GM21360 (cell line): ENCODE results near the gene PRL.
A peak's percentile ranks its signal among the peaks of the same experiment; 100 is the strongest.

ENCODE experiments used
- ATAC-seq: cut with Tn5 transposase; IDR thresholded peaks from one replicate; pipeline ENCODE4 v1.9.1; 2021; ENCODE audit warnings: mild to moderate bottlenecking, moderate library complexity; ENCODE audit not compliant: unreplicated experiment

Gene PRL

DNA sequence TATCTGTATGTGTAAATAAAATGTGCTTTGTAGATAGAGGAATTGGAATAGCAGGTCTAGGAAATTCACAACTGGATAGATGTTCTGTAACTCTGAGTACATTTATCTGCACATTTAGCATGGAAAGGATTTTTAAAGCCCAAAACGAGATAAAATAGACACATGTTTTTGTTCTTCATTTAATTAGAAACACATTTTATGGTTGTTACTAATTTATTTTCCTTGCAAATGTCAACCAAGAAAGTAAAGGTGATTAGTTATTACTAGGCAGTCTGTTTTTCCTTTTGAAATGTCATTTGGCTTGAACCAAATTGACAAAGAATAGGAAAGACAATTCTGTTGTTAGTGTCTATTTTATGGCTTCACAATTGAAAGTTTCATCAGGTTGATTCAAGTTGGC, 769 bp downstream of the PRL start:
- no peak for ATAC-seq

- ATAC-seq = no peak
These were observed 1.7 kb downstream of the PRL start for GRCh38 chr6:22295145-22295544.

- ATAC-seq = no peak
These were observed 2.5 kb downstream of the PRL start for GRCh38 chr6:22294301-22294700.

GRCh38 chr6:22290045-22290444, 6.8 kb downstream of the PRL start:
- ATAC-seq = no peak

GRCh38 chr6:22288721-22289120, 8.1 kb downstream of the PRL start:
- ATAC-seq = no peak

DNA sequence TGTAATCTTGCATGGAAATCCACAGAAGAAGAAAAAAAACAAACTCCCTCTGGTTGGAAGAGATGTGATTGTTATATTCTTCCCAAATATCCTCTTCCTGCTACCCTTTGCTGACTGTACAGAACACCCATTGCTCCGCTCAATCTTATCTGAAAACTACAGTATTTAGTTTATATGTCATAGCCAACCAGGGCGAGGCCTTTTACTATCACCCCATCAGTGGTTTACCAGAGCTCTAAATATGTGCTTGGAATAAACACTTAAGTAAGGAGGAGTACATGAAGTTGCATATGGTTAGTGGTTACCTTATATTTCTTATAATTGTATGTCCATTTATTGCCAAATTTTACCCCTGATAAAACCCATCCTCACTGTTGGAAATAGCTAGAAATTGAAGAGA, 12.2 kb downstream of the PRL start:
- no peak for ATAC-seq

DNA sequence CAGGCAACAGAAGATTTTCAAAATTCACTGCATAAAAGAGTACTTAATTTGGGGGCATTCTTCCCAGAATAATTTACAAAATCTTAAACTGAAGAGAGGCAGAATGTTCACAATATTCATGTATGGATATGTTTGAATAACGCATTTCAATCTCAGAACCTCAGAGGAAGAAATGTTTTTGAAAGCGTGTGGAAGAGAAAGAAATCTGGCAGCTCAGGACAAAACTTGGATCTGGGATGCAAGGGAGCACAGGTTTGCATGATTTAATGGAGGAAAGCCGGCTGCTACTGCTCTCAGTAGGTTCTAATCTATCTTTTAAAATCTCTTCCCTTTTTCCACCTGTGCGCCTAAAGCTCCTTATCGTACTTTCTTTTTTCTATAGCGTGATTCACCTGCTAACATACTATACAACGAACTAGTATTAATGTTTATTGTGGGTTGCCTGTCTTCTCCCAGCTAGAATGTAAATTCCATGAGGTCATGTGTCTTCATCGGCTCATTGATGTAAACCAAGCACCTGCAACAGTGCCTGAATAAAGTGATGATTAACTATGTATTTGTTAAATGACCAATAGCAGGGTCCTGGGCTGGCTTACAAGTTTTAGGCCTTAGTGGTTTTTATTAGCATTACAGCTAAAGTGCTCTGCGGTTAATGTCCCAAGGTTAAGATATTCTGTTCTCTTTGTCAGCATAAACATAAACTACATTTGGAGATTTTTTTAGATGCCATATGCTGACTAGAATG, 15.3 kb downstream of the PRL start:
- ATAC-seq = no peak

- no peak for ATAC-seq
These were observed 17.4 kb downstream of the PRL start for GRCh38 chr6:22279427-22279826.

DNA sequence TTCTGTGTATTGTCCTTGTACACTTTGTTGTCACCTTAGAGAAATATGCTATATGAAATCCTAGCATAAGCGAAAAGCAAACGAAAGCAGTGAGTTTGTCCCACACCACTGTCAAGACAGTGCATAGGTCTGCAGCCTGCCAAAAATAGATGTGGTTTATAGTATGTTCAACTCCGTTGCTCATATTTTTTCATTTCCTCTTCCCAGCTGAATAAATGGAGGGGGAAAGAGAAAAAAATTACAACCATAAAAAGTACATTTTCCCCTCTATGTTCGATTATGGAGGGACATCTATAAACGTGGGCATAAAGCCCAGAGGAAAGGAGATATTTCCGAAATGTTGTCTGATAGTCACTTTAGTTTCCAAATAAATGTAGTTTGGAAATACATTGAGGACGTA, 25.8 kb downstream of the PRL start:
- ATAC-seq = peak; percentile 94

DNA sequence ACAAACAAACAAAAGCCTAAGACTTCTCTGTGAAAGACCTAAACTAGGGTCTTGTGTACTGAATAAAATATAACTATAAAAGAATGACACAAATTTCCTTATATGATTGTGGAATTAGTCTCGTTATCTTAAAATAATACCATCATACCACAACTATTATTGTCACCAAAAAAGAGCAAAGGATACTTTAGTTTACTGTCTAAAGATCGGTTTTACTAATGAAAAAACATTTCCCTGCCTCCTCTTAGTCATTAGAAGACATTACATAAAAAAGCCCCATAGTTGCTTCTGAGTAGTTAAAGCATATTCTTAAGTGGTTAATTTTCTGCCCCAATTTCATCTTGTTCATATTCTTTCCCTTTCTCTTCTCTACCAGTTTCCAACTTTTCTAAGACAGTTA, 33.1 kb downstream of the PRL start:
- no peak for ATAC-seq

GRCh38 chr6:22254886-22255285, 42.0 kb downstream of the PRL start:
- no peak for ATAC-seq

GRCh38 chr6:22253955-22254655, 42.7 kb downstream of the PRL start:
- no peak for ATAC-seq

DNA sequence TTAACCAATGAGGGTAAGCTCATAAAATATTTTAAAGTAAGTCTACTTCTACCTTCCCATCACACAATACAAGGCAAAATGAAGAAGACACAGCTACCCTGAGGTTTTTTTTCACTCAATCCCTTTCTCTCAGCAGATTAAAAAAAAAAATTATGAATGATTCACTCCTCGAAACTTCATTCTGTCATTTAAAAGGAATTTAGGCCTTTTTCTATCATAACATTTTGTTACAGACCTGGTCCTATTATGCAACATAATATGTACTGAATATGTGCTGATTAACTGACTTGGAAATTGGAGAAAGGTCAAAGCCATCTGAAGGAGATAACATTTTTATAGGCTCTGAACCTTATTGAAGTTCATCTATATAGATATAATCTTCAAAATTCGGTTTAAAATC, 45.5 kb downstream of the PRL start:
- no peak for ATAC-seq

DNA sequence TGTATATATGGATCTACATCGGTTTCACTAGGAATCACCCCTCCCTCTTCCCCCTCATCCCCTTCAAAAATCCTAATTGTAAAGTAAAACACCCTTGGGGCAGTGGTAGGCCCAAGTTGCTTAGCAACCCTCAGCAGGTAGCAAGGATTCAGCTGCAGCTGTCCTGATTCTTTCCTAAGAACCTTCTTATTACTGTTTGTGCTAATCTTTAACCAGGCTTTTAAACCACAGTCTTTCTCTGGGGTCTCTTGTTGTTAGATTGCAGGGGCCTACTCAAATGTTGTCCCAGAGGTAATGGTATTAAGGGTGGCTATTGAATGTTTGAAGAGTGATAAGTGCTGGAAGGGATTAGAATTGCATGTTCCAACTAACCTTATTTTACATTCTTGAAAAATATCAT, 46.4 kb downstream of the PRL start:
- ATAC-seq = no peak

DNA sequence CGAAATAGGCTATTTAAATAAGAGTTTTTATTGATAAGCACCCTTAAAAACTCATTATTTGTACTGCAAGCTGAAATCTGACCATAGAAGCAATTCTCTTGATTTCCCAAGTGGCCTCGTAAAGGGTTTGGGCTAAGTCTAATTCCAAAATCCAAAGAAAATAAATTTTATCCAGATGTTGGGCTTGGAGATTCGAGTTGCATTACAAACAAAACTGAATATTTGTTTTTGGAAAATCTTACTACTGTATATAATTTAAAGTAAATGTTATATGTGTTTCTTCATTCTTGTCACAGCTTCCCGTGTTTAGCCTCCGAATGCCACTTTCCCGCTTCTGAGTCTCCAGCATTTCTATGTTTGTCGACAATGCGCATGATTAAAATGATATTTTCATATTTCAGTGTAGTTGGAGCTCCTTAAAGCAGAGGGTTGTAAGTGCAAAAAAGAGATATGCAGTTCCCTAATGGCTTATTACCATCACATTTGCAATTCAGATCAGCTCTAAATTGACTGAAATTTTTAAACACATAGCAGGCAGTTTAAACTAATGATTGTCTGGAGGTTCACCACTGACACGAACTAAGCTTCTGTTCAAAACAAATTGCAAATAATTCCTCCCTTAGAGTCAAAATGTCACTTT, 47.0 kb downstream of the PRL start:
- ATAC-seq = no peak

- no peak for ATAC-seq
These were observed 48.1 kb downstream of the PRL start for GRCh38 chr6:22248513-22249308.

DNA sequence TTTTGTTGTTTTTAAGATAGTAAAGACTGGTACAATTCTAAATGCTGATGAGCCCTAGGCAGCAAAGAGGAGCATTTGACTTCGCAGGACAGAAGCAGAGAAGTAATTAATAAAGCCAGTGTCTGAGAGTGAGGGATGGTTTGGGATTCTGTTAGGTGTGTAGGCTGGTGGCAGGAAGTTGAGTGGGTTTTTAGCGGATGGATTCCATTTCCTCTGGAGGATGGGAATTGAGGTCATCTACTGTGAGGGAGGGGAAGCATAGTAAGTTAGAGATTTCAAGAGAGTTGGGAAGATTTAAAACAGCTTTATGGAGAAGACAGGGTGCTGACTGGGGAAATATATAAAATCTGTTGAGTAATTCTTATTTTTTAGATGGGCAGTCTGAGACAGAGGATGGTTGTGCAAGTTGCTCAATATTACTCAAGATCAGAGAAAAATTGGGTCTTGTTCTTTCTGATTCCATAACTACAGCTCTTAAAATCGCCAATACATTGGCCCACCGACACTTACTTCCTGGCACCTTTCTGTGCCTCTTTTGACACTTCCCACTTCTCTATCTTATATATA, 48.8 kb downstream of the PRL start:
- ATAC-seq = no peak

GRCh38 chr6:22240025-22240424, 56.8 kb downstream of the PRL start:
- ATAC-seq = no peak

- ATAC-seq = no peak
These were observed 57.4 kb downstream of the PRL start for GRCh38 chr6:22239261-22239921.

DNA sequence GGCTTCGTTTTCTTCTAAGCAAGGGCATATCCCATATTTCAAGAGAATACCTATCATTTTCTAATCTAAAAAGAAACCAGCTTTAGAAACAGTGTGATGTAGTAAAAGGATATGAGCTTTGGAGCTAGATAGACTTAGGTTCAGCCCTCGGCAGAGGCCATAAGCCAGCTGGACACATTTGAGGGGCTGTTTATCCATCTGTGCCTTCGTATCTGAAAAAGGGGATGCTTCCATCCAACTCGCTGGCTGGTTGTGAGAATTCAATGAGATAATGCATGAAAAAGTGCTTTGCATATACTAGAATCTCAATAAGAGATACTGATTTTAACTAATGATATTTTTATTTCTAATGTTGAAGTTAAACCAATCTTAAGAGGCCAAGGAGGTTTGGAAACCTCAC, 58.0 kb downstream of the PRL start:
- ATAC-seq = no peak

DNA sequence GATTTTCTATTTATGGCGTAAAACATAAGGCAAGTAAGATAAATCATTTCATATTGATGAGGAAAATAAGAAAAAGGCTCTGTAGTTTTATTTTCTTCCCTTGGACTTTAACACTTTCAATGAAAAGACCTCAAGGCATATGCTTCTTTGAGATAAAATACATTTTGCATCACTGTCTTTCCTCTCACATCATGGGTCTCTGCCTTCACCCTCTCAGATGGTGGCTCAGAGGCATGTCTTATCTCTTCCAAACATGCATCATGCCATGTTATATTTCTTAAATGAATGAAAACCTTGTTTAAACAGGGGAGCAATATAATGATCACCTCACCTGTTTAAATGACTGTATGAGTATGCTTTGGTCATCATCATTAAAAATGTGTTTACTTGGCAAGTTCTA, 59.3 kb downstream of the PRL start:
- ATAC-seq = no peak
